K562 treated with DMSO at 1 percent for 24 hours (cell line): Measurements from ENCODE around the gene C11orf21. TPM values are rescaled to one million over a fixed set of nuclear protein-coding genes. Genes with fewer than 3 reads are reported as not detected.

Experiments used
- total RNA-seq: library from RNA; unstranded; fragments of 300-600 nt; gene quantifications from 2 replicates; pipeline ENCODE4 v1.2.3, GENCODE V29; 2022; ENCODE audit warnings: low read depth; ENCODE audit not compliant: insufficient read depth

C11orf21 gene
- total RNA-seq = 0.65 and 0.97 TPM in 2 replicates

GRCh38 chr11:2301631-2302305, at the start of gene C11orf21, which contains the start of gene TSPAN32:
Gene C11orf21 (minus strand): TSS chr11:2301918. CDS start chr11:2301808, 110 bp downstream.
Gene TSPAN32 (plus strand): TSS chr11:2302013. CDS start chr11:2302150, 137 bp downstream.

GRCh38 chr11:2270322-2271076, 31.2 kb downstream of the C11orf21 start, which contains the start of gene ASCL2:
Gene ASCL2 (minus strand): TSS chr11:2270588. CDS start chr11:2270332, 256 bp downstream.

Other genes with a start within 250 kb of the C11orf21 start
- gene IGF2, start 162.5 kb downstream of the C11orf21 start, total RNA-seq = 0.07 TPM in 1 of 2 replicates, not detected in the other
- gene INS, start 140.7 kb downstream of the C11orf21 start, total RNA-seq = not detected in 2 replicates
- not detected in 2 replicates for gene TH, start 130.1 kb downstream of the C11orf21 start, total RNA-seq
- gene ASCL2, start 31.3 kb downstream of the C11orf21 start, total RNA-seq = 0.34 and 0.36 TPM in 2 replicates
- gene TSPAN32, start 95 bp upstream of the C11orf21 start, total RNA-seq = 0.82 and 2.6 TPM in 2 replicates
- gene CD81, start 75.4 kb upstream of the C11orf21 start, total RNA-seq = 238 TPM in 2 replicates
- gene TSSC4, start 98.8 kb upstream of the C11orf21 start, total RNA-seq = 43.9 and 50.6 TPM in 2 replicates
- gene TRPM5, start 142.6 kb upstream of the C11orf21 start, total RNA-seq = not detected in 2 replicates
- gene KCNQ1, start 143.1 kb upstream of the C11orf21 start, total RNA-seq = not detected in 2 replicates